GM19463 (cell line): ENCODE data around the gene SMAD4.
"Not testable (repeated sequence)": the region's sequence is repeated elsewhere in the genome, so short reads cannot be mapped to it uniquely, and the experiment has no call there.

Experiments used
- ATAC-seq: cut with Tn5 transposase; IDR thresholded peaks from one replicate; pipeline ENCODE4 v1.9.1; 2021; ENCODE audit warnings: mild to moderate bottlenecking, moderate library complexity; ENCODE audit not compliant: unreplicated experiment

SMAD4 gene

DNA sequence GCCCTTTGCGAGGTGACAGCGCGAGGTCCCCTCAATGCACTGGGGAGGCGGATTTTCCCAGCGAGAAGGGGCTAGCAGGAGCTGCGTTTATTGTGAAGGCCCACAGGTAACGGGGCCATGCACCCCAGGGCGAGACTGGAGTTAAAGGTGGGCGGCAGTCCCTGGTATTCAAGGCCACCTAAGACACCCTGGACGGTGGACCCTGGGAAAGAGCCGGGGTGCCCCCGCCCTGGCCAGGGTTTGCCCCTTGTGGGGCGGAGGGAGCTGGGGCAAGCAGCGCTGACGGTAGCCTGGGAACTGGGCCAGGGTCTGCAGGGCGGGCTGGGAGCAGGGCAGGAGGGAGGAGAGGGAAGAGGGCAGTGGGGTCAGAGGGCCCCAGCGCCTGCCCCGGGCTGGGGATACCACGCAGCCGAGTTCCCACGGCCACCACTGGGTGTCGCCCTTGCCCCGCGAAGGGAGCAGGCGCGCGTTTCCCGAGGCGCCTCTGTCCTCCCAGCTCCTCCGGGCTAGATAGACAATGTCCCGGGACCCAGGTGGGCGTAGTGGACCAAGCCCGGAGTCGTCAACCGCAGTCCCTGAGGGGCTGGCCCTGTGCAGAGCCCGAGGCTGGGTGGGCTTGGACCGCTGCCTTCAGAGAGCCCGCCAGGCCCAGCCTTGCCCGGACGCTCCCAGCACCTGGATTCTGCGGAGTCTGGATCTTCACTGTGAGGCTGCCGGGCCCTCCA lies 80.2 kb downstream of the SMAD4 start:
- peak; percentile 91 for ATAC-seq

- not testable (repeated sequence) for ATAC-seq
Observed at GRCh38 chr18:51111633-51112355, 81.8 kb downstream of the SMAD4 start.

GRCh38 chr18:51116996-51117395 lies 87.0 kb downstream of the SMAD4 start:
- ATAC-seq, result not testable (repeated sequence)

DNA sequence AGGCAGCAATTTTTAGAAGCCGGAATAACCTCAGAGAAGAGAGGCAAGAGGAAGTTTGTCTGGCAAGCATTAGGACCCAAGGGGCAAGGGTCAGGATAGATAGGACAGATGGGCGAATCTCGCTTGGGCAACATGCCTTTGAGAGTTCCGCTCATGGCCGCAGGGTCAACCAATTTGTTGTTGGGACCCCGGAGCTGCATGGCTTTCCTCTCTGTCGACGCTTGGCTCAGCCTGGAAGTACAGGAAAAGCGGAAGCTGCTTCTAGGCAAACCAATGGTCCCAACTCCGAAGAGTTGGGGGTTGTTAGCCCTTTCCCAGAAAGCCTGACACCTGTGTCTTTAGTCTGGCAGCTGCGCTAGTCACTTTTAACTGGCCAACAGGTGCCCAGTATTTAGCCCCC lies 89.5 kb downstream of the SMAD4 start:
- not testable (repeated sequence) for ATAC-seq

DNA sequence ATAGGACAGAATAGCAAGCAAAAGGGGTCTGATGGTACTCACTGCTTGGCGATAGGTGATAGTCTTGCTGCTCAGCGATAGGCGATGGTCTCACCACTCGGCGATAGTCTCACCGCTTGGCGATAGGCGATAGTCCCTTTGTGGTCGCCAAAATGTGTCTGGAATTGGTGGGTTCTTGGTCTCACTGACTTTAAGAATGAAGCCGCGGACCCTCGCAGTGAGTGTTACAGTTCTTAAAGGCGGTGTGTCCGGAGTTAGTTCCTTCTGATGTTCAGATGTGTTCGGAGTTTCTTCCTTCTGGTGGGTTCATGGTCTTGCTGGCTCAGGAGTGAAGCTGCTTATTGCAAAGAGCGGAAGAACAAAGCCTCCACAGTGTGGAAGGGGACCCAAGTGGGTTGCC lies 90.0 kb downstream of the SMAD4 start:
- ATAC-seq, result not testable (repeated sequence)

DNA sequence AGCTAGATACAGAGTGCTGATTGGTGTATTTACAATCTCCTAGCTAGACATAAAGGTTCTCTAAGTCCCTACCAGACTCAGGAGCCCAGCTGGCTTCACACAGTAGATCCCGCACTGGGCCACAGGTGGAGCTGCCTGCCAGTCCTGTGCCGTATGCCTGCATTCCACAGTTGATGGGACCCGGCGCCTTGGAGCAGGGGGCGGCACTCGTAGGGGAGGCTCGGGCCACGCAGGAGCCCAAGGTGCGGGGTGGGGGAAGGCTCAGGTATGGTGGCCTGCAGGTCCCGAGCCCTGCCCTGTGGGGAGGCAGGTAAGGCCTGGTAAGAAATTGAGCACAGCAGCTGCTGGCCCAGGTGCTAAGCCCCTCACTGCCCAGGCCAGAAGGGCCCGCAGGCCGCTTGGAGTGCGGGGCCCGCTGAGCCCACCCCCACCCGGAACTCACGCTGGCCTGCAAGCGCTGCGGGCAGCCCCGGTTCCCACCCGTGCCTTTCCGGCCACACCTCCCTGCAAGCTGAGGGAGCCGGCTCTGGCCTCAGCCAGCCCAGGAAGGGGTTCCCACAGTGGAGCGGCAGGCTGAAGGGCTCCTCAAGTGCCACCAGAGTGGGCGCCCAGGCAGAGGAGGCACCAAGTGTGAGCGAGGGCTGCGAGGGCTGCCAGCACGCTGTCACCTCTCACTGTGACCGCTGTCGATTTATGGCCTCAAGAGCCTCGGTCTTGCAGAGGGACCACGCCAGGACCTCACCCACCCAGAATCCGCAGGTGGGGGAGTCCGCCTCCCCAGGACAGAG lies 91.0 kb downstream of the SMAD4 start:
- no peak for ATAC-seq

DNA sequence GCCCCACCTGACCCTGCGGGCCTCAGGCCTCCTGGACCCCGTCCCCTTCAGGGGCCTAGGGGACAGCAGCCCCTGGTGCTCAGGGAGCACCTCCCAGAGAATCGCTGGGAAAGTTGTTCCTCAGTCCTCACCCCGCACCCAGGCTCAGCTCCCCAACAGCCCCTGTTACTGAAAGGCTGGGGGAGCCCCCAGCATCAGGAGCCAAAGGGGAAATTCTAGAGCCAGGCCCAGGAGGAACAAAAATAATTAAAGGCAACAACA lies 91.5 kb downstream of the SMAD4 start:
- no peak for ATAC-seq

DNA sequence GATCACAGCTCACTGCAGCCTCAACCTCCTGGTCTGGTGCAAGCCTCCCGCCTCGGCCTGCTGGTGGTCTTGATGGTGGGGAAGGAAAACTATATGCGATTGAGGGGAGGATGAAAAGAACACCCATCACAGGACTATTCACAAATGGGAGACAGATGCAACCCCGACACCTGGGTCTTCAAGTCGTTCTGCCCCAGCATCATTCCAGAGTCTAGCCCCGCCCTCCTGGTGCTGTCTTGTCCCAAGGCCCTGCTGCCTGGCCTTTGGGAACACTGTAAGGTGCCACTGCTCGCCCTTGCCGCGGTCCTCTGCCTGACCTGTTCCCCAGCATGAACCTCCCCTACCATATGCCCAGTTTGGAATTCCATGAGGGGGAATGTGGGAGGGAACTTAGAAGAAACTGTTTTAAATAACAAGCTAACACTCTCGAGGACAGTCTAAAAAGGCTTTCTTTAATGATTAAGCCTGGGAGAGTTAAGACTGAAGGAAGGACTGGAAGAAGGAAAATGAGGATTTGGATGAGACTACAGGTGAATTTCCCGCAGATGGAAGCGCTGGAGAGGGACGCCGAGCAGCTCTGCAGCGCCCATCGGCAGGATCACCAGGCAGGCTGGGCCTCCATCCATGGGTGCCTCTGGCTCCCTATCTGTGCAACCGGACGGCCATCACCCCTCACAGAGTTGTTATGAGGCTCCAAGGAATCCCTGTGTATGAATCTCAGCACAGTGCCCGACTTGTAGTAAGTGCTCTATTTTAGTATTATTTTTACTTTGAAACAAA lies 92.4 kb downstream of the SMAD4 start:
- ATAC-seq, result no peak

DNA sequence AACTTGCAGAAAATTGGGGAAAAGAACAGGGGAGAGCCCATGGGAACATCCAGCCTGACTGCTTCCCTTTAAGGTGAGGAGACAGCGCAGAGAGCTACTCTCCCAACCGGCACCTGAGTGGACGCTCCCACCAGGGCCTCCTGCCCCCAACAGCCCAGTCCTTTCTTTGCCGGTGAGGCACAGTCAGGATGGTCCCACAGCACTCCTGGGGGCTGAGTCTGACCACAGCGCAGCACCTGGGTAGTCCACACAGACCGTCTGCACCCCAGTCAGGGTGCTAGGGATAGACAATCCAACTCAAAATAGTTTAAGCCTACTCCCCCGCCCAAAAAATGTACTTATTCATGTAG lies 93.0 kb downstream of the SMAD4 start:
- ATAC-seq, result no peak

DNA sequence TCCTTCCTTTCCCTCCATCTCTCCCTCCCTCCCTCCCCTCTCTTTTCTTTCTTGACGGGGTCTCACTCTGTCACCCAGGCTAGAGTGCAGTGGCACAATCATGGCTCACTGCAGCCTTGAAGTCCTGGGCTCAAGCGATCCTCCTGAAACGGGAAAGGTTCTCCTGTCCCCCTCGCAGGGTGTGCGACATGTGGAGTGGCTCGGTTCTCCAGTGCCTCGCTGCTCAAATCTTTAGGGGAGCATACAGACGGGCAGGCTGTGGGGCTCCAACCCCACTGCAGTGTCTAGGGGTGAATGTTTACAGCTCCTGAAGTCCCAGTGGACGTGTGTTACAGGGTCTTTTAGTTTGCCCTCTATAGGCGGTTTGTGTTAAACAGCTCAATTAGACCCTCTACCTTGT lies 93.5 kb downstream of the SMAD4 start:
- no peak for ATAC-seq

DNA sequence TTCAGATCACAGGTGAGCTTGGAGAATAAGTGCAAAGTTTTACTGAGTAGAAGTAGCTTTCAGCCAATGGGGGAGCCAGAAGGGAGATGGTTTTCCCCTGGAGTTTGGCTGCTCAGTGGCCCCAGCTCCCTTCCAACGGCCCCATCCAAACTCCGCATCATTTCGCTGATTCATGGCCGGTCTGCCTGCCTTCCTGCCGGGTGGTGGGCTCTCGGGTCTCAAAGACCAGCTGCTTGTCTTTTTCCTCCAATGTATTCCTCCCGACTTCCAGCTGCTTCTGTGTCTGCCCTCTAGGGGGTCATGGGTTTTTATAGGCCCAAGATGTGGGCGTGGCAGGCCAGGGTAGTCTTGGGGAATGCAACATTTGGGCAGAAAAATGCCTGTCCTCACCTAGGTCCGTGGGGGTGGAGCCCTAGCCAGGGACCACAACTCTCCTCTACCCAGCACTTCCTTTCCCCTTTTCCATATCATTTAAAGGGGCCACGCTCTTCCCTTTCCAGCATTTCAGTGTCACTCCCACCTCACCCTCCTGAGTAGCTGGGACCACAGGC lies 94.0 kb downstream of the SMAD4 start:
- ATAC-seq, result no peak

DNA sequence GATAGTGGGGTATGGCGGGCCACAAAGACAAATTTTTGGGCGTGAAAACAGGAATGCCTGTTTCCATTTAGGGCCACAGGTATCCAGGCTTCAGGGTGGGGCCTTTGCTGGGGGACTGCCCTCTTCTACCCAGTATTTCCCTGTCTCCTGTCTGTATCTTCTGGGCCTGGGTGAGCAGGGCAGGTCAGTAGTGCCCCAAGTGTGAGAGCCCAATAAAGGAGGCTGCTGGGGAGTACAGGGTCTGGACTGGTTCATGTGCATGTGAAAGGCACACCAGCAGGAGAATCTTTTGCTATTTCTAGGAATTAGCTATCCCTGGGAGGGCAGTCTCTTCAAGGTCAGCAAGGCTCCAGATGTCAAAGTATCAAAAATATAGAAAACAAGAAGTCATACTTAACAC lies 96.0 kb downstream of the SMAD4 start:
- no peak for ATAC-seq

GRCh38 chr18:51127664-51128063 lies 97.7 kb downstream of the SMAD4 start:
- no peak for ATAC-seq

DNA sequence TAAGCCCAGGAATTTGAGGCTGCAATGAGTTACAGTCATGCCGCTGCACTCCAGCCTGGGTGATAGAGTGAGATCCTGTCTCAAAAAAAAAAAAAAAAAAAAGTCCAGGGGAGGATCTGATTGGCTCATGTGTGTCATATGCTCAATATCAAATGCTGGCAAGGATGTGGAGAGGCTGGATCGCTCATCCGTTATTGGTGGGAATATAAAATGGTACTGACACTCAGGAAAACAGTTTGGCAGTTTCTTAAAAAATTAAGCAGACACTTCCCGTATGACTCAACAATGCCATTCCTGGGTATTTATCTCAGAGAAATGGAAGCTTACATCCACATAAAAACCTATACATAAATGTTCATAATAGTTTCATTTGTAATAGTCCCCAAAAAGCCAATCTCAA lies 98.5 kb downstream of the SMAD4 start:
- ATAC-seq, result no peak

DNA sequence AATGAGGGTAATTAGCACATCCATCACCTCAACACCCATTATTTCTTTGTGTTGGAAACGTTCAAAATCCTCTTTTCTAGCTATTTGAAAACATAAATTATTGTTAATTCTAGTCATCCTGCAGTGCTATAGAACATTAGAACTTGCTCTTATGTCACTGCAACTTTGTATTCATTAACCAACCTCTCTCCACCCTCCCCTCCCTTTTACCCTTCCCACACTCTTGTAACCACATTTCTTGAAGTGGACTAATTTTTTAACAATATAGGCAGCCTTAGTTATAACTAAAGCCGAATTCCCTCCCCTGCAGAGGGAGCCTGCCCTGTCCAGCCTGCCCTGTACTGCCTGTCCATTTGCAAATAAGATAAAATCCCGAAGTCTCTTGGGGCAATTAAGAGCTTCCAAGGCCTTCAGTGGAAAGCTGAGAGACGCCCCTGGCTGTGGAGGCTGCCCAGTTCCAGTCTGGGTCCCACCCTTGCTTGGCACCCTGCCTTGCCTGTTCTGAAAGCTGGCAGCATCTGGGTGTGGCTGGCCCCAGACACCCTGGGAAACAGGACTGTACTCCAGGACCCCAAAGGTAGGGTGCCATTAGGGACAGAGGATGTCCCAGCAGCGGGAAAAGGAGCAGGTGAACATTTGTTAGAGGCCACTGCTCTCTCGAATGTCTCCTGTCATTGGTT lies 102.4 kb downstream of the SMAD4 start:
- ATAC-seq, result peak; percentile 64

- ATAC-seq, result no peak
Observed at GRCh38 chr18:51133580-51134160, 103.7 kb downstream of the SMAD4 start.
